Measurements from ENCODE around the gene RGL4.

RGL4 gene

DNA sequence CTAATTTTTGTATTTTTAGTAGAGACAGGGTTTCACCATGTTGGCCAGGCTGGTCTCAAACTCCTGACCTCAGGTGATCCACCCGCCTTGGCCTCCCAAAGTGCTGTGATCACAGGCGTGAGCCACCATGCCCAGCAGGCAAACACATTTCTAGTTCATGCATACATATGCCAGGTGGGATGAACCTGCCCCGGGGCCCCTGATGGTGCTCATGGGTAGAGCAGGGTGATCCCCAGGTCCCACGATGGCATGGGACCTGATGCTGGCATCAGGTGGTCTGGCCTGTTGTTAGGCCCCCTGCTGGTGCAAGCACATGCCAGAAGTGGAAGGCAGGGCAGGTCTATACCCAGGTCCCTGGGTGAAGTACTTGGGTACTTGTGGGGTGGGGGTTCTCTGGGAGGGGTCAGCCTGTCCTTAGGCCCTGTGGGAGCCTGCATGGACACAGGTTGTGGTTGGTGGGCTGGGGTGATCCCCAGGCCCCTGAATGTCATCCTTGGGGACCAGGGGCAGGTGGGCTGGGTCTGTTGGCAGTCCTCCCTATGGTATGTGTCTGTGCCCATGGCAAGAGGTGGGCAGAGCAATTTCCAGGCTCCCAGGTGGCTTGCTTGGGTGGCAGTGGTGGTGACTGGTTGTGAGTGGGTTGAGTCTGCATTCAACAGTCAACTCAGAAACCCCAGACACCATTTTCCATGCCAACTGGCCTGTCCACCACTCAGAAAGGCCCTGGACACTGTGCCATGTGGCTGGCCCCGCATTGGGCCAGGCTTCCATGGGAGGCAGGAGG is 9.6 kb upstream of the RGL4 start:
- no peak for DNase-seq

DNA sequence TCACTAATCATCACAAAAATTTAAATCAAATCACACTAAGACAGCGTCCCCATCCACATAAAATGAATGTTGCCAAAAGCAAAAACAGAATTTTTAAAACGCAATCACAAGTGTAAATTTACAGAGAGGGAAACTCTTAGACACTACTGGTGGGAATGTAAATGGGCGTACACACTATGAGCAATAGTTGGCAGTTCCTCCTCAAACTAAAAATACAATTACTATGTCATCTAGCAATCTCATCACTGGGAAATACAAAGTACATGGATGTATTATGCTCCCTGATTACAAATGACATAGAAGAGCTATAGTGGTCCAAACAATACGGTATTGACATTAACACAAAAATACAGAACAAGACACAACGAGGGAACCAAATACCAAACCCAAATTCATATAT is 8.7 kb upstream of the RGL4 start:
- no peak for DNase-seq

DNA sequence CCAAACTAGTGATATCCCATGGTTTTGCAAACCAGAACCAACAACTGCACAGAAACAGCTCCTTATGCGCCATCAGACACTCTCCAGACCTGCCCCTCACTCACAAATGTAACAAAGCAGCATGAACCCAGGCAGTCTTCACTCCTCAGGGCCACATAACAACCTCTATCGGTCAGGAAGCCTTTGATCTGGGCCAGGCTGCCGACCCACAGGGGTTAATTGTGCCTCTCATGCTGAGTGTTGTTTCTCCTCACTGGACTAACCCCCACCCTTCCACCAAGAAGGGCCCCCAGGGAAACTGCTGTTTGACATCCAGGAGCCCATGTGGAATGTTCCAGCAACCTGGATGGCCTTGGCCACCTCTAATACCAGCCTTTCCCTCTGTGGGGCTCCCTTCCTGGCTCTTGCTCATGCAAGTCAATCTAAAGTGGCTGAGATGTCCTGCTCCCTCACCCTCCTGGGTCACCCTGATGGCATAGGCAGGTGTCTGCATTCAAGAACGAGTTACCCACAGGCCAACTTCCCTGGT is 7.9 kb upstream of the RGL4 start:
- DNase-seq = no peak

DNA sequence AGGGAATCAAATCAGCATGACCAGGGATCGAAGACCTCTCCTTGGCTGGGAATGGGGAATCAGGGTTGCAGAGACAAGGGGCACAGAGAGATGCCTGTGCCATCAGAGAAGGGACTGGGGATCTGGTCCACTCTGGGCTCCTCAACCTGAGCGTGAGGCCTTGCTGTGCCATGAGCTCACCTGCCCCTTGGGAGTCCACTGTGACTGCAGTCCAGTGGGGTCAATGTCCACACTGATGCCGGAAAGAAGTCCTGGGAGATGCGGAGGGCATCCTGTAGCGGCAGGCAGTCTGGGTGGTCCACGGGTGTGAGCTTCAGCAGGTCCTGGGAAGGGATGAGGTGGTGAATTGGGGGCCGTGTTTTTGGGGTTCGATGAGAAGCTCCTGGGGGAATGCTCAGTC is 7.3 kb upstream of the RGL4 start:
- no peak for DNase-seq

DNA sequence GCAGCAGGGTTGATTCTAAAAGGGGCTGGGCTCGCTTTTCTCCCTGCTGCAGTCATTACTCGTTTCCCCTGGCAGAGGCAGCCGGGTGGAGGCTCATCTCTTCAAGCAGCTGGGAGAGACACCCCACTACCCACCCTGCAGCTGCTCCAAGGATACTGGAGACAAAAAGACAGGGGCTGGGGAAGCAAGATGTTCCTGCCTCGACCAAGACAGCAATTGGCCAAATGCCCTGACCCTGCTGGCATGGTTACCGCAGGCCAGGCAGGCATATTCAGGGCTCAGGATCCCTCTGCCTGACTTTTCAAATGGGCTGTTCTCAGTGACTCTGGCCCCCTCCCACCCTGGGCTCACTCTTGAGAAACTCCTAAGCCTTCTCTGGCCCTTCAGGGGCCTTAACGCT is 6.8 kb upstream of the RGL4 start:
- no peak for DNase-seq

DNA sequence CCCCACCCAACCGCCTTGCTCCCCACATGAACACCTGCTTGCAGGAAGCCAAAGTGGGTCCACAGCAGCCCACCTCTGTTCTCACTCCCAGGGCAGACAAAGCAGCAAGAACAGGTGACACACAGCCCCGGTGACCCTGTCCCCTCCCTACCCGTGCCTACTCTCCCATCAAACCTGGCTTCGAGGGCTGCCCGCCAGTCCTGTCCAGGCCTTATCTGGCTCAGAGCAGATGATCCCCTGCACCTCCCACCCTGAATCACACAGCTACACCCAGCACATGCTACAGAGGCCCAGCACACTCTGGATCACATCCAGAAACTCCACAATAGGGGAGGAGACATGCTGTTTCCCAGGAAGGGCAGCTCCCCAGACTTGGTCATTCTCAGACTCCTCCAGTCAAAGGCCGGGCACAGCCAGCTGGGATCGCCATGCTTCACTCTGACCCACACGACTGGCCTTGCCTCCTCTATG is 6.2 kb upstream of the RGL4 start:
- no peak for DNase-seq

DNA sequence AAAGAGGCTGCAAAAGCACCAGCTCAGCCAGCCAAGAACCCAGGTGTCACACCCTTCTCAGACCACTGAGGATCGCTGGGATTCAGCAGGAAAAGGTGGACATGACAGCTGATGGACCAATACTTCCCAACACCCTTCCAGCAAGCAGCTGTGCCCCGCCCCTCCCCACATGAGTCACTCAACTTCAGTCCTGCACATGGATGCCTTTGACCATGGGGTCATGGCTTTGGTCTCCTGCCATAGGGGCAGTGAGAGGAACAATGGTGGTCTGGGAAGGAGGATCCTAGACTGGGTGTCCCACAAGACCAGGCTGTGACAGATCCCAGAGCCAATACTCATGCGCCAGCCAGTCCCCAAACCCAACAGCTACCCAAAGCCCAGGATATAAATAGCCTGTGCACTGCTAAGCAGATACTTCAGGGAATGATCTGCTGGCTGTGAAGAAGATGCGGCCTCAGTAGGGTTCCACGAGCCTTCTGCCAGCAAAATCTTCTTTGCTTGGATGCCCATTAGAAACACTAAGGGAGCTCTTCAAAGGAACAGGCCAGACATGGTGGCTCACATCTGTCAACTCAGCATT is 5.5 kb upstream of the RGL4 start:
- no peak for DNase-seq

DNA sequence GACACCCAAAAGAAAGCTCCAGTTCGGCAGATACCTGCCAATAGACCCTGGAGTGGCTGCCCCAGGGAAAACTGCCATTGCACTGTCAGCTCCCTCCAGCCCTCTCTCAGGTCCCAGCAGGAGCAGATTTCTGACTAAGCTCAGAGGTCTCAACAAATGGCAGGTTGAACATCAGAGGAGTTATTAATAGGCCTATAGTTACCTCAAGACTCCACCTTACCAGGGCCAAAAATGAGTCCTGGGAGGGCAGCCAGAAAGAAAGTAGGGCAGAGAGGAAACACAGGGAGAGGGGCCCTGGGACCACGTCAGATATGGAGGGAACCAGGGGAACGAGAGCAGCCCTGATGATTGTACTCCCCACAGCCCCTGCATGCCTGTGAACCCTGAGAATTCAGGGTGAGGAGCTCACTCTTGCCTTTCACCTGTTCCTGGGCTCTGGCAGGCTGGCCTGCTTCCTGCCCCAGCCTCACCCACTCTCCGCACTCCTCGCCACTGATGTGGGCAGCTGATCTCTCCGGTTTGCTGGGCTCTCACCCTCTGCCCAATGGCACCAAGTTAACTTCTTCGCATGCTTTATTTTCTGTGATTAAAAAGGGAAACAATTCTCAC is 4.3 kb upstream of the RGL4 start:
- DNase-seq = no peak

DNA sequence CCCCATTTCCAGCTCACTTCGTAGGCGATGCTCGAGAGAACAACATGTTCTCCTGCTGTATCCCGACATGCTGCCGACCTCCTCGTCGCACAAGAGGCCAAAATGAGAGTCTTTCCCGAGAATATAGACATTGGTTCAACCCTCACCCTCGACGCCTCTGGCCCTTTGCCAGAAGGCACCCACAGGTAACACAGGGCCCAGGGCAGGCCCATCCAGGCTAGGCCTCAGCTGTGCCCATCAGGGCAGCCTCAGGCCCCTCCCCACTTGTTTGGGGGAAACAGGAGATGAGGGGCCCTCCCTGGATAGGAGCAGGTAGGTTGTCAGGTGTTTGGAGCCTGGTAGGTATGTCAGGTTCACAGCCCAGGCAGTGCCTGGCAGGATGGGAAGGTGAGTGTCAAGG is 2.7 kb upstream of the RGL4 start:
- DNase-seq = no peak

DNA sequence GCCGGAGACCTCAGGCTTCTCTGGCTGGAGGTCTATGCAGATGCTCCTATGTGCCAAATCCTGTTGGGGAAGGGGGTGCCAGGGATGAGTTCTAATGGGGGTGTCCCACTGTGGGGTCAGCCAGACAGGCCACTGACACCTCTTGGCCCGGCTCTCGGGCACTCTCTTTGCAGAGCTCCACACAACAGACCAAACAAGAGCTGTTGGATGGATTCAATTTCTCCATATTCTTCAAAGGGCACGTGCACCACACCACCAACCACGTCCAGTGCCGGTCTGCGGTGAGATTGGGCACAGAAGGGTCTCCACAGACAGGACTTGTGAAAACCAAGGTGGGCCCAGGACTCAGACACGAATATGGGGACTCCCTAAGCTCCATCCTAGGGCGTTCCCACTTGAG is 2.2 kb upstream of the RGL4 start:
- no peak for DNase-seq

DNA sequence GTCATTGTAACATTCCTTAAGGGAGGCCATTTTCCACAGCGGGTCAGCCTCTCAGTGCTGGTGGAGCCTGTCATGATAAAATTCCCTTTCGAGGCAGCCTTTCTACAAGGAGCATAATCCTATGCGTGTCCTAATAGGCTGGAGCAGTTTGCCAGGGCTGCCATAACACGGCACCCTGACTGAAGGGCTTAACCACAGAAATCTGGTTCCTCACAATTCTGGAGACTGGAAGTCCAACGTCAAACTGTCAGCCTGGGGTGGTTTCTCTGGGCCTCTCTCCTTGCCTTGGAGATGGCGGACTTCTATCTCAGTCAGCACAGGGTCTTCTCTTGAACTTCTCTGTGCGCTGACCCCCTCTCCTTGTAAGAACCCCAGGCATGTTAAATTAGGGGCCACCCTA is 1.4 kb upstream of the RGL4 start:
- DNase-seq = no peak

DNA sequence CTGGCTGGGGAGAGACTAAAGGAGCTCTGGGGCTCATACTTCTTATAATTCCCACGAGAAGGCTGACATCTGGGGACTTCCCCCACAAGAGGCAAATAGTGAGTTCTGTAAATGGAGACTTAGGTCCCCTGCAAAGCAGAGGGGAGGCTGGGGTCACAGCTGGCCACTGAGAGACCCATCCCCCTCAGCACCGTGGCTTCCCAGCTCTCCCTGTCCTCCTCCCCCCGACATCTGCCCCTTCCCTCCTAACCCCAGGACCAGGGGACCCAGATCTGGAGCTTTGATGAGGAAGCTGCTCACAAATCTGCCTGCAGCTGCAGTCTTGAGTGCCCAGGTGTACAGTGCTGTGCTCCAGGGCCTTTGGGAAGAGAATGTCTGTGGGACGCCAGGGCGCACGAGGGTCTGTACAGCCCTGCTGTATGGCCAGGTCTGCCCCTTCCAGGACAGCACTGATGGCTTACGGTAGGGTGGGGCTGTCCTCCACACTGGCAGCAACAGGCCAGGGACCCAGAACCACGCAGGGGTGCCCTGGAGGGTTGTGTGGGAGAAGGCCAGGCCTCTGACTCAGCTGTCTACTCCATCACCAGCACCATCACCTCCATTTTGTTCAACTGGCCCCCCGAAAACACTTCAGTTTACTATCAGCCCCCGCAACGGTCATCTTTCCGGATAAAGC is 1.1 kb downstream of the RGL4 start:
- no peak for DNase-seq

DNA sequence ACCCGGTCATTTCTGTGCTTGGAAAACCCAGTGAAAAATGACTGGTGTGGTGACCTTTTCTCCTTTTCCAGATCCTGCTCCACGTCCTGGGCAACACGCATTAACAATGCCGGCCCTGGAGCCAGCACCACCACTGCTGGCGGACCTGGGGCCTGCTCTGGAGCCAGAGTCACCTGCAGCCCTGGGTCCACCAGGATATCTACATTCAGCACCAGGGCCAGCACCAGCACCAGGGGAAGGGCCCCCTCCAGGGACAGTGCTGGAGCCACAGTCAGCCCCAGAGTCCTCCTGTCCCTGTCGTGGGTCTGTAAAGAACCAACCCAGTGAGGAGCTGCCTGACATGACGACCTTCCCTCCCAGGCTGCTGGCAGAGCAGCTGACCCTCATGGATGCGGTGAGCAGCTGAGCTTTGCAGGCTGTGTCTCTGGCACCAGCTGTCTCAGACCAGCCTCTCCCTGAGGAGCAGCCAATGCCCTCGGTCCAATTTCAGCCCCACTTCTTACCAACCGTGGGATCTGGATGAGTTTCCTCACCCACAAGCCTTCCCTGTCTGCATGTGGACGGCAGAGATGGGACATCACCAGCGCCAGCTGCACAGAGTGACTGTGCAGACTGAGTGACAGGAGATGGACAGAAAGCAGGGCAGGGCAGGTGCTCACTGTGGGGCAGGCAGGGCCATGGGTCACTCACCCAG is 1.9 kb downstream of the RGL4 start:
- DNase-seq = no peak

DNA sequence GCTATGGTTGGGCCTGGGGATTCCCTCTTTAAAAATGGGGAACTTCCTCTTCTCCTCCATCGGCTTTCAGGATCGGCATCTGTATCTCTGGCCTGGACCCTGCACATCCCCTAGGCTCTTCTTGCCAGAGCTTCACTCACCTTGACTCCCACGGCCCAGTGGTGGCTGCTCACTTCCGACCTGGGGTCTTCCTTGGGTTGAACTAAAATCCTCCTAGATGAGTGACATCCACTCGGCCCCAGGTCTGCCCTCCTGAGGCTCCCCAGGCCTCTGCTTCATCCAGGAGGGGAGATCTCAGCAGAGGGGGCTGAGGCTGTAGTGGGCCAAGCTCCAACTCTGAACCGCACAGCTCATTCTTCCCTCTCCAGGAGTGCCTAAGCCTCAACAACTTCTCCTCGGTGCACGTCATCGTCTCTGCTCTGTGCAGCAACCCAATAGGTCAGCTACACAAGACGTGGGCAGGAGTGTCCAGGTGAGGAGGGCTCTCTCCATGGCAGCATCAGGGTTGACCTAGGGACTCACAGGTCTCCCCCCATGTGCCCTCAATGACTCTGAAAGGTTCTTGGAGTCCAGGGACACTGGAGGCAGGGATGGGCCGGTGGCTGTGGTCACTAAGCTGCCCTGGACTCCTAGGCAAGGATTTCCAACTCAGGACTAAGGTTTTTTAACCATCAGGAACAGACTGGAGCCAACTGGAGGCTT is 3.3 kb downstream of the RGL4 start:
- DNase-seq = no peak

DNA sequence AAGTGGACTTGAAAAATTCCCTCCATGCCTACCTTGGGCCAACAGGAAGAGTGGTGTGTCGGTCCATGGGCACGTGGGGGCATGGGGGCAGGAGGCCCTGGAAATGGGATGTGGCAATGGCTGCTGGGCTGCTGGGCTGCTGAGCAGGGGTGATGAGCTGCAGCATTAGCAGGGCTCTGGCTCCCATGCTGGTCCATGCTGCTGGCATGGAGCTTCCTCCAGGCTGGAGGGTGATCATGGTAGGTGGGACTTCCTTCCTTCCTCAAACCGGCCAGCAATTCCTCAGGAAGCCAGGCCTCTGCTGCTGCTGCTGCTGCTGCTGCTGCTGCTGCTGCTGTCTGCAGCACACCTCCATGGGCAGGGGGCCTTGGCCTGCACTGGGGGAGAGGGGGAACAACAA is 4.3 kb downstream of the RGL4 start:
- DNase-seq = no peak

DNA sequence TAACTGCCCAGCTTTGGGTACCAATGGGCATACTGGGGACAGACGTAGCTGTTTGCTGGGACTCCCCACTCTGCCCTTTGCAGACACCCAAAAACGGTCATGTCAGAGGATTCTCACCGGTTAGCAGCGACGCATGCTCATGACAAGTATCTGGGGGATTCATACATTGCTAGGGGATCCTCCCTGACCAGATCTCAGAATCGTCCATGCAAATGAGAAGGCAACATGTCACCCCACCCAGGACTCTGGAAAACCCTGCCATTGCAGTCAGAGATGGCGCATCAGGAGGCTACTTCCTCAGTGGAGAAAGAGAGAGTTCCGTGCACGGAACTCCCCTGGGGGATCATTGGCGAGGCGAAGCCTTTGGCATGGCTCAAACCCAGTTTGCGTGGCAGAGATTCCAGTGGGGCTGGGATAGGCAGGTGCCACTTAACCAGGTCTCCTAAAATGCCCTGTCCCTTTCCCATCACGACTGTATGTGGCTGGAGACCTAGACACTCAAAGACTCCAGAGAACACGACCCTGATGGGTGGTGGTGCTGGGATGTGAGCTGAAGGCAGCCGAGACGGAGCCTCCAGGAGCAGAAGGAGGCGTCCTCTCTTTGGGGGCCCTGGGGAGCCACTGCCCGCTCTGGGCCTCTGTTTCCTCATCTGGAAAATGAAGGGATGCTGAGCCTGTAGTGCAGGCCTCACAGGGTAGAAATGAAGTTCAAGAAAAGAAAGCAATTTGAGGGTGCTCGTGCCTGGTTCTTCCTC is 4.9 kb downstream of the RGL4 start:
- no peak for DNase-seq

DNA sequence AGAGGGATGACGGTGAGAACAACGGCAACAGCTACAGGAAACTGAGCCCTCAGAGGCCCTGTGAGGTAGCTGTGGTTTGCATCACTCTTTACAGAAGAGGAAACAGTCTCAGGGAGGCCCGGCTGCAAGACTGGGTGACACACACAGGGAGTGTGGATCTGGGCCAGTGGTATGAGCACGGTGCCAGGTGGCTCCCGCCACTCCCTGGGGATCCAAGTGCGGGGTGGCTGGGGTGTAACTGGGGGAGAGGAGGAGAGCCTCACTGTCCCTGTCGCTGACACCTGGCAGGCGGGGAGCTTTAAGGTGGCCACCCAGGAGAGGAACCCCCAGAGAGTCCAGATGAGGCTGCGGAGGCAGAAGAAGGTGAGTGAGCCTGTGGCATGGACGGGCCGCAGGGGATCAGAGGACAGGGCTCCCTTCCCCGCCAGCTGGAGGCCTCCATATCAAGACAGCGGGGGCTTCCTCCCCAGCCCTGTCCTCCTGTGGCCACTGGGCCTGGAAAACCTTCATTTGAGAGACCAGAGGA is 5.6 kb downstream of the RGL4 start:
- DNase-seq = peak; percentile 84

DNA sequence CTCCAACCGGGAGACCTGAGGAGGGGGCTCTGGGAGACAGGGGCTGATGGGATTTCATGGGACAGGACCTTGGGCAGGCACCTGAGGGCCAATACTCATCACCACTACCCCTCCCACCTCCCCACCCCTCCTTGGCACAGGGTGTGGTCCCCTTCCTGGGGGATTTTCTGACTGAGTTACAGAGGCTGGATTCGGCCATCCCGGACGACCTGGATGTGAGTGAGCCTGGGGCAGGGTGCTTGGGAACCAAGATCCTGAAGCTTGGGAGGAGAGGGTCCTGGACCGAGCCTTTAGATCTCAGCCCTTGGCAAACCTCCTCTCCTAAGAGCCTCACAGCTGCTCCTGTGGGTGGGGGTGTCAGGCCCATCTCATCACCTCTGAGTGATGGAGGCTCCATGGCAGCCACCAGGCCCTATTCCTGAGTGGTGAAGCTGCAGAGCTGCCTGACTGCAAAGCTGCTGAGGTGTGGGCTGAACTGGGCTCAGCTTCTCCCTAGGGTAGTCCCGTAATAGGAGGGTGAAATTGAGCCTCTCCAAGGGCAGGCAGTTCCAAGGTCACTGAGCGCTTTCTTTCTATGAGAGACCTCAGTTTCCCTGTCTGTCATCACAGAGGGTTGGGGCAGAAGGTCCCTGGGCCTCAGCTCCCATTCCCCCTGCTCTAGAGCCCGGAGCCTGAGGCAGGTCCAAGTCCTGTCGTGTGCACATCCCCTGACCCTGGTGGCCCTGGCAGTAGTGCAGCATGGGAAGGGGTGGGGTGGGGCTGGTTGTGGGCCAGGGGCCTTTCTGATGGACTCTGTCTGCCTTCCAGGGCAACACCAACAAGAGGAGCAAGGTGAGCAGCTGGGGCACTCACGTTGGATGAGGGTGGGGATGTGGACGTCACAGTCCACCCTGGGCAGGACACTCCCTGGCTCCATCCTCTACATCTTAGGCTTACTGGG is 6.5 kb downstream of the RGL4 start:
- peak; percentile 21 for DNase-seq

DNA sequence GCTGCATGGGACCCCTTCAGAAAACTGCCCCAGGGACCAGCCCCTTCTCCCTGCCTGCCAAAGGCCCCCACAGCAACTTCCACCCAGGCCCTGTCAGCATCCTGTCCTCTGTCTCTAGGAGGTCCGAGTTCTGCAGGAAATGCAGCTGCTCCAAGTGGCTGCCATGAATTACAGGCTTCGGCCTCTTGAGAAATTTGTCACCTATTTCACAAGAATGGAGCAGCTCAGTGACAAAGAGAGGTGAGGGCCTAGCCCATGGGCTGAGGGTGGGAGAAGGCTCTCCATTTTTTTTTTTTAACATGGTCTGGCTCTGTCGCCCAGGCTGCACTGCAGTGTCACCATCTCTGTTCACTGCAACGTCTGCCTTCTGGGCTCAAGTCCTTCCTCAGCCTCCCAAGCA is 7.3 kb downstream of the RGL4 start:
- DNase-seq = no peak

DNA sequence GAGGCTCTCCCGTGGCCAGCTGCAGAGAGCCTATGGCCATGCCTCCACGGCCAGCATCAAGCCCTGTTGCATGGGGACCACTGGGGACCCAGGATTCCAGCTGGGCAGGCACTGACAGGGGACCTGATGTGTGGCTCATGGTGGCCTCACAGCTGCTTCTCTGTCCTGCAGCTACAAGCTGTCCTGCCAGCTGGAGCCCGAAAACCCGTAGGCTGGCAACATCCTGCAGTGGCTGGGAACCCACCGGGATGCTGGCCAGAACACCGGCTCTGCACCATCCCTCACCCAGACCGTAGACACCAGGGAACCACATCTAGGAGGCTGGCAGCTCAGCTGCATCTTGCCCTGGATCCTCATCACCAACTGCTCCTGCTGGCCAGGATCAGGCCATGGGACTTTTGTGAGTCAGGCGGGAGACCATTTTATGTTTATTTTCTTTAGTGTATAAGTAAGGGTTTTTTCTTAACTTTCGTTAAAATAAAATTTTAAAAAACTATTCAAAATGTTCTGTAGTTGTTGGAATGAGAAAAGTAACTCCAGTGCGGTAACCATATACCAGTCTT is 7.9 kb downstream of the RGL4 start:
- DNase-seq = no peak
